ENCODE data around the gene PIK3C3.

- TF ChIP-seq POLR2A (IDR thresholded peaks at IDR 0.05) (no peak), POLR2AphosphoS5 (IDR thresholded peaks at IDR 0.05) (no peak), EP300 (IDR thresholded peaks at IDR 0.05) (no peak)
- TF ChIP-seq, protein P1, sequence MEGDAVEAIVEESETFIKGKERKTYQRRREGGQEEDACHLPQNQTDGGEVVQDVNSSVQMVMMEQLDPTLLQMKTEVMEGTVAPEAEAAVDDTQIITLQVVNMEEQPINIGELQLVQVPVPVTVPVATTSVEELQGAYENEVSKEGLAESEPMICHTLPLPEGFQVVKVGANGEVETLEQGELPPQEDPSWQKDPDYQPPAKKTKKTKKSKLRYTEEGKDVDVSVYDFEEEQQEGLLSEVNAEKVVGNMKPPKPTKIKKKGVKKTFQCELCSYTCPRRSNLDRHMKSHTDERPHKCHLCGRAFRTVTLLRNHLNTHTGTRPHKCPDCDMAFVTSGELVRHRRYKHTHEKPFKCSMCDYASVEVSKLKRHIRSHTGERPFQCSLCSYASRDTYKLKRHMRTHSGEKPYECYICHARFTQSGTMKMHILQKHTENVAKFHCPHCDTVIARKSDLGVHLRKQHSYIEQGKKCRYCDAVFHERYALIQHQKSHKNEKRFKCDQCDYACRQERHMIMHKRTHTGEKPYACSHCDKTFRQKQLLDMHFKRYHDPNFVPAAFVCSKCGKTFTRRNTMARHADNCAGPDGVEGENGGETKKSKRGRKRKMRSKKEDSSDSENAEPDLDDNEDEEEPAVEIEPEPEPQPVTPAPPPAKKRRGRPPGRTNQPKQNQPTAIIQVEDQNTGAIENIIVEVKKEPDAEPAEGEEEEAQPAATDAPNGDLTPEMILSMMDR (IDR thresholded peaks at IDR 0.05) = no peak
Observed at GRCh38 chr18:42087235-42087634, 132.2 kb downstream of the PIK3C3 start.
